PC-3 (cell line): Measurements from ENCODE around the gene DNM1. TPM values are rescaled to one million over a fixed set of nuclear protein-coding genes. Genes with fewer than 3 reads are reported as not detected.

Source experiments
- ATAC-seq: fragments of 200-7000 bp; cut with Tn5 transposase; 2 replicates; pipeline ENCODE4 v1.9.1; 2020; ENCODE audit warnings: mild to moderate bottlenecking, moderate library complexity
- BruUV-seq: library from RNA; stranded (reverse); fragments of 400-500 nt; replicated peaks from 2 replicates; lab custom pipeline; 2021; lab: Mats Ljungman, UMichigan
- CTCF ChIA-PET: fragments of 300-600 bp; sonication (Branson Sonifier 250); formaldehyde crosslinking; loops from one replicate; lab custom pipeline; 2022; ENCODE audit warnings: antibody characterized with exemption; lab: Charles Lee
- POLR2A ChIA-PET: fragments of 300-600 bp; sonication (Branson Sonifier 250); formaldehyde crosslinking; loops from one replicate; lab custom pipeline; 2022; ENCODE audit warnings: antibody characterized with exemption; ENCODE audit not compliant: unreplicated experiment; lab: Charles Lee
- DNase-seq: peaks from one replicate; pipeline ENCODE4 v3.0.0-alpha.2; 2015
- H2AFZ ChIP-seq: fragments of 300-600 bp; sonication (generic); 2 replicates; pipeline ENCODE4 v1.6.0; 2016; ENCODE audit warnings: antibody characterized with exemption, low read length
- H3F3A ChIP-seq: fragments of 300-600 bp; sonication (generic); one replicate; pipeline ENCODE4 v1.6.0; 2017; ENCODE audit warnings: antibody characterized with exemption, low read length, control low read depth, mild to moderate bottlenecking; ENCODE audit not compliant: unreplicated experiment
- H3K27ac ChIP-seq: fragments of 300-600 bp; sonication (generic); 2 replicates; pipeline ENCODE4 v1.5.1; 2016; ENCODE audit warnings: mild to moderate bottlenecking, low read length
- H3K27me3 ChIP-seq: fragments of 300-600 bp; sonication (generic); 2 replicates; pipeline ENCODE4 v1.6.1; 2016; ENCODE audit warnings: low read length, mixed read lengths
- H3K36me3 ChIP-seq: fragments of 300-600 bp; sonication (generic); 2 replicates; pipeline ENCODE4 v1.6.1; 2016; ENCODE audit warnings: low read depth, mixed run types, low read length, mixed read lengths
- H3K4me1 ChIP-seq: fragments of 300-600 bp; sonication (generic); 2 replicates; pipeline ENCODE4 v1.5.1; 2016; ENCODE audit warnings: low read length; ENCODE audit not compliant: insufficient read depth
- H3K4me2 ChIP-seq: fragments of 300-600 bp; sonication (generic); 2 replicates; pipeline ENCODE4 v1.6.0; 2016; ENCODE audit warnings: low read length
- H3K4me3 ChIP-seq: fragments of 300-600 bp; sonication (generic); 2 replicates; pipeline ENCODE4 v1.5.1; 2016; ENCODE audit warnings: mild to moderate bottlenecking, low read length, mixed read lengths
- H3K79me2 ChIP-seq: fragments of 300-600 bp; sonication (generic); 2 replicates; pipeline ENCODE4 v1.6.1; 2017; ENCODE audit warnings: low read length, mixed read lengths
- H3K9ac ChIP-seq: fragments of 300-600 bp; sonication (generic); 2 replicates; pipeline ENCODE4 v1.6.0; 2016; ENCODE audit warnings: mild to moderate bottlenecking, low read length
- H3K9me2 ChIP-seq: fragments of 300-600 bp; sonication (generic); replicated peaks from 2 replicates; pipeline ENCODE4 v1.6.1; 2016; ENCODE audit warnings: mixed run types, low read length, mixed read lengths
- H3K9me3 ChIP-seq: fragments of 300-600 bp; sonication (generic); 2 replicates; pipeline ENCODE4 v1.6.1; 2016; ENCODE audit warnings: low read length, mixed read lengths
- H4K20me1 ChIP-seq: fragments of 300-600 bp; sonication (generic); 2 replicates; pipeline ENCODE4 v1.6.1; 2016; ENCODE audit warnings: low read length, mixed read lengths
- CTCF ChIP-seq: fragments of 300-600 bp; sonication (generic); conservative IDR thresholded peaks from 2 replicates; pipeline ENCODE4 v1.5.1; 2017; ENCODE audit warnings: antibody characterized with exemption, low read depth, mild to moderate bottlenecking, low read length
- EZH2 ChIP-seq: fragments of 300-600 bp; sonication (generic); IDR thresholded peaks from one replicate; pipeline ENCODE4 v1.6.1; 2017; ENCODE audit warnings: antibody characterized with exemption, mild to moderate bottlenecking, low read length; ENCODE audit not compliant: unreplicated experiment
- EZH2phosphoT487 ChIP-seq: fragments of 300-600 bp; sonication (generic); IDR thresholded peaks from 2 replicates; pipeline ENCODE4 v1.6.1; 2018; ENCODE audit warnings: mild to moderate bottlenecking, antibody characterized with exemption, low read length, borderline replicate concordance
- intact Hi-C: fragments of 100-400 bp; cut with micrococcal nuclease; formaldehyde crosslinking; loops from 2 replicates; pipeline ENCODE4 v1.9.0; 2023
- total RNA-seq: library from RNA; depleted of rRNA; stranded (reverse); fragments of >200 nt; gene quantifications from 2 replicates; pipeline ENCODE4 v1.2.3, GENCODE V29; 2014

DNM1 gene
- total RNA-seq, 1 experiment from 2014 or later = 24.1 TPM

DNA sequence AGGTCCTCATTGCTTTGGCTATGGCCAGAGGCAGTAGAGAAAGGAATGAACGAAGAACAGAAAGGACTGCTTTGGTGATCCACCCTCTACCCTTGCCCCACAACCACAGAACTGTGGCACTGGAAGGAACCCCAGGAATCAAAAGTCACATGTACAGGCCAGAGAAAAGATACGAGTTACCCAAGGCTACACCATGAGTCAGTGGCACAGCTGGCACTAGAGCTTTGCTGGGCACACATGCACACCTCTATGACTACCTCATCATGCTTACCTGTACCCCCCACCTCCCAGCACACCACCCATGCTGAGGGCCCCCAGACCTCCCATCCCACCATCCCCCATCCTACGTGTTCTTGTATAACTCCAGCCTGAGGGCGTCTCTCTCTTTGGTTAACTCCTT lies 59.5 kb downstream of the DNM1 start:
- ATAC-seq = no peak
- Histone ChIP-seq H3K27ac (no peak overlapping the region), H3K79me2 (no peaks in the 10 kb centered on the region), H3K9me3 (no peaks in the 10 kb centered on the region), H3K9ac (no peak overlapping the region), H3K36me3 (peaks cover 3% of the 10 kb centered on the region; the same call in 1 of the 2 replicates), H2AFZ (no peak overlapping the region), H3K4me3 (no peak overlapping the region), H3F3A (no peaks in the 10 kb centered on the region), H3K9me2 (no peaks in the 10 kb centered on the region), H3K27me3 (no peaks in the 10 kb centered on the region), H3K4me2 (no peak overlapping the region), H3K4me1 (no peaks in the 10 kb centered on the region), H4K20me1 (no peaks in the 10 kb centered on the region)
- CTCF ChIA-PET = no interaction called here
- intact Hi-C loops = no loop called here
- no TSS peak for BruUV-seq
- POLR2A ChIA-PET = no interaction called here
- no peak for DNase-seq
- TF ChIP-seq EZH2phosphoT487 (no peak), CTCF (no peak), EZH2 (no peak)

- no TSS peak for BruUV-seq
- DNase-seq = no peak
- no peaks in the 10 kb centered on the region for H3K79me2 ChIP-seq
- no peaks in the 10 kb centered on the region for H3K27me3 ChIP-seq
- H3K4me1 ChIP-seq = peaks cover under 1% of the 10 kb centered on the region; the same call in 1 of the 2 replicates
- TF ChIP-seq EZH2phosphoT487 = no peak
- no peak for TF ChIP-seq CTCF
- no peak for TF ChIP-seq EZH2
- H3K4me2 ChIP-seq = no peak overlapping the region
- no peaks in the 10 kb centered on the region for H3F3A ChIP-seq
- POLR2A ChIA-PET = no interaction called here
- no peak overlapping the region for H3K9ac ChIP-seq
- CTCF ChIA-PET = no interaction called here
- H3K4me3 ChIP-seq = no peak overlapping the region
- no peak overlapping the region for H2AFZ ChIP-seq
- no peaks in the 10 kb centered on the region for H4K20me1 ChIP-seq
- no peak for ATAC-seq
- intact Hi-C loops = no loop called here
- H3K36me3 ChIP-seq = peaks cover 3% of the 10 kb centered on the region; the same call in 1 of the 2 replicates
- H3K9me3 ChIP-seq = no peaks in the 10 kb centered on the region
- H3K9me2 ChIP-seq = no peaks in the 10 kb centered on the region
- H3K27ac ChIP-seq = no peak overlapping the region
Measured at GRCh38 chr9:128265348-128265847, 62.2 kb downstream of the DNM1 start.

DNA sequence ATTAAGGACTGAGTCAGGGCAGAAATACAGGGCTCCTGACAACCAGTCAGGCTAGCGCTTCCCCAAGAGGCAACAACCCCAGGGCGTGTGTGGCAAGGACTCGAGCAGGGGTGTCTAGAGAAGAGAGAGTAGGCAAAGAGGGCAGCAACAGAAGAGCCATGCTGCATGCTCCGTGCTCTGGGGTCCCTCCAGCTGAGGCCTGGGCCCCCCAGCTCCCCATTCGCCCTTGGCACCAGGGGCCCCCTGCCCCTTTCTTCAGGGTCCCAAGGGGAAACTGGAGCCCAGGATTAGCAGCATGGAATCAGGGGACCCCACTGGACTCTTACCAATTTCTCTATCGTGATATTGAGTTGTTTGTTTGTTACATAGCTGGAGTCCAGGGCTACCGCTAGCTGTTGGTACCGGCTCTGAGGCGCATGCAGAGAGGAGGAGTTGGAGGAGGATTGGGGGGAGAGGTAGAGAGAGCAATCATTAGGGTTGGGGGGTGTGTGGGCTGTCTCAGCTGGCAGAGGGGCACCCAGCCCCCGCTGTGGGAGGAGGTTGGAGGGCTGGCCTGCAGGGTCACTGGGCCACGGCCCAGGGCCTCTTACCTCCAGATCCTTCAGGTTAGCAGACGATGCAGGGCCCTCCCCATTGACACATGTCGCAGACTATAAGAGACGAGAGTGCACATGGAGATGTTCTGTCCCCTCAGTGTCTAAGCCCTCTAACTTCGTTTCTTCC lies 63.9 kb downstream of the DNM1 start:
- Histone ChIP-seq H3K4me3 (no peak overlapping the region), H4K20me1 (no peaks in the 10 kb centered on the region), H3K9me3 (no peaks in the 10 kb centered on the region), H3K9ac (no peak overlapping the region), H3K79me2 (no peaks in the 10 kb centered on the region), H3K4me2 (no peak overlapping the region), H3F3A (peaks cover 6% of the 10 kb centered on the region), H3K27ac (no peak overlapping the region), H3K4me1 (peaks cover 16% of the 10 kb centered on the region), H3K36me3 (no peaks in the 10 kb centered on the region; the same call in 1 of the 2 replicates), H3K27me3 (no peaks in the 10 kb centered on the region), H3K9me2 (no peaks in the 10 kb centered on the region), H2AFZ (no peak overlapping the region)
- intact Hi-C loops = no loop called here
- no TSS peak for BruUV-seq
- DNase-seq (no peak), ATAC-seq (no peak)
- ChIA-PET POLR2A (no interaction called here), CTCF (no interaction called here)
- no peak for TF ChIP-seq EZH2phosphoT487
- TF ChIP-seq CTCF = no peak
- no peak for TF ChIP-seq EZH2
